Measurements from ENCODE around the gene GRID2.

The GRID2 gene

DNA sequence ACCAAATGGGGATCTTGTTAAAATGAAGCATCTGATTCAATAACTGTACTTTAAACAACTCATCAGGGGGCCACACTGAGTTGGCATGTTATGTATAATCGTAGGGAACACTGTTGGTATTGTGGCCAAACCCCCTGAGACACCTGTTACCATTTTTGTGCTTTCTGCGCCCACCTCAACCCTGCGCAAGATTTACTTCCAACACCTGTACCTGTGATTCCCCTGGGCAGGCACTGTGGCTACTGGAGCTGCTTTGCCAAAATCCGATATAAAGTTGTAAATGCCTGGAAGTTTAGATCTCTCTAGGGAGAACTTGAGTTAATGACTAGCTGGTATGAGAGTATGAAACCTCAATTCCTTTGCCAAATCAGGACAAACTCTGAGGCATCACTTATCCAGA, 1265.0 kb downstream of the GRID2 start:
- no peak overlapping the region for H3K4me3 ChIP-seq (ENCODE audit: low read depth, low read length)
- TF ChIP-seq, protein P1, sequence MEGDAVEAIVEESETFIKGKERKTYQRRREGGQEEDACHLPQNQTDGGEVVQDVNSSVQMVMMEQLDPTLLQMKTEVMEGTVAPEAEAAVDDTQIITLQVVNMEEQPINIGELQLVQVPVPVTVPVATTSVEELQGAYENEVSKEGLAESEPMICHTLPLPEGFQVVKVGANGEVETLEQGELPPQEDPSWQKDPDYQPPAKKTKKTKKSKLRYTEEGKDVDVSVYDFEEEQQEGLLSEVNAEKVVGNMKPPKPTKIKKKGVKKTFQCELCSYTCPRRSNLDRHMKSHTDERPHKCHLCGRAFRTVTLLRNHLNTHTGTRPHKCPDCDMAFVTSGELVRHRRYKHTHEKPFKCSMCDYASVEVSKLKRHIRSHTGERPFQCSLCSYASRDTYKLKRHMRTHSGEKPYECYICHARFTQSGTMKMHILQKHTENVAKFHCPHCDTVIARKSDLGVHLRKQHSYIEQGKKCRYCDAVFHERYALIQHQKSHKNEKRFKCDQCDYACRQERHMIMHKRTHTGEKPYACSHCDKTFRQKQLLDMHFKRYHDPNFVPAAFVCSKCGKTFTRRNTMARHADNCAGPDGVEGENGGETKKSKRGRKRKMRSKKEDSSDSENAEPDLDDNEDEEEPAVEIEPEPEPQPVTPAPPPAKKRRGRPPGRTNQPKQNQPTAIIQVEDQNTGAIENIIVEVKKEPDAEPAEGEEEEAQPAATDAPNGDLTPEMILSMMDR (IDR thresholded peaks at IDR 0.05; ENCODE audit: control insufficient read depth, extremely low read depth, insufficient read depth): no peak
- DNase-seq (ENCODE audit: low read depth): no peak

- TF ChIP-seq, protein P1 (IDR thresholded peaks at IDR 0.05; ENCODE audit: control insufficient read depth, extremely low read depth, insufficient read depth): no peak
- no peak for DNase-seq (ENCODE audit: low read depth)
- no peak overlapping the region for H3K4me3 ChIP-seq (ENCODE audit: low read depth, low read length)
Measured at GRCh38 chr4:93573285-93573684, 1269.5 kb downstream of the GRID2 start.

- no peak overlapping the region for H3K4me3 ChIP-seq (ENCODE audit: low read depth, low read length)
- DNase-seq (ENCODE audit: low read depth): no peak
- TF ChIP-seq, protein P1 (IDR thresholded peaks at IDR 0.05; ENCODE audit: control insufficient read depth, extremely low read depth, insufficient read depth): no peak
Measured at GRCh38 chr4:93578942-93579341, 1275.2 kb downstream of the GRID2 start.

DNA sequence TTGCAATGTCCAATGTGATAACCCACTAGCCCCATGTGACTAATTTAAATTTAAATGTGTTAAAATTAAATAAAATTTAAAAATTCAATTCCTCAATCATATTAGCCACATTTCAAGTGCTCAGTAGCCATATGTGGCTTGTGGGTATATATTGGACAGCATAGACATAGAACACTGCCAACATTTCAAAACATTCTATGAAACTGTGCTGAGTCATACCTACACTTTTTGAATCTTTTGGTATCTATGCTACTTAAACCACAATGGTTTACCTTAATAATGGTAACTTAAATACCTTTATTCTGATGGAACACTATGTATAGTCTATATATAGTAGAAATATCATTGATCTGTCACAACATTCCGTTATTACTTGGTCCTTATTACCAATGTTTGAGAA, 1301.4 kb downstream of the GRID2 start:
- TF ChIP-seq, protein P1 (IDR thresholded peaks at IDR 0.05; ENCODE audit: control insufficient read depth, extremely low read depth, insufficient read depth): no peak
- no peak overlapping the region for H3K4me3 ChIP-seq (ENCODE audit: low read depth, low read length)
- DNase-seq (ENCODE audit: low read depth): no peak

DNA sequence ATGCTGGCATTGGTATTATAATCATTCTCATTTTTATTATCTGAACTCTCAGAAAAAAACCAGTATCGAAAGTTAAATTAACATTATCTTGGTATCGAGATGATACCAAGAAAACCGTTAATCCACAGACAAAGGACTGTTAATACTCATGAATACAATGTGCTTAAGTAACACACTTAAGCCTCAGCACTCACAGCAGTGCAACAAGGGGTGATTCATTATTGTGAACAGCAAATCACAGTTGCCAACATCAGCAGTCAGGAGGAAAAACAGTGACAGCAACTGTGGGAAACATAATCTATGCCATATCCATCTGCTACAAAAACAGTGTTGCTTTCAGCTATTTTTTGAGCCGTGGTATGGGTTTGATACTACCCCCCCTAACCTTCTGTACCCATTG, 1313.8 kb downstream of the GRID2 start:
- TF ChIP-seq, protein P1 (IDR thresholded peaks at IDR 0.05; ENCODE audit: control insufficient read depth, extremely low read depth, insufficient read depth): no peak
- DNase-seq (ENCODE audit: low read depth): no peak
- H3K4me3 ChIP-seq (ENCODE audit: low read depth, low read length): no peak overlapping the region

DNA sequence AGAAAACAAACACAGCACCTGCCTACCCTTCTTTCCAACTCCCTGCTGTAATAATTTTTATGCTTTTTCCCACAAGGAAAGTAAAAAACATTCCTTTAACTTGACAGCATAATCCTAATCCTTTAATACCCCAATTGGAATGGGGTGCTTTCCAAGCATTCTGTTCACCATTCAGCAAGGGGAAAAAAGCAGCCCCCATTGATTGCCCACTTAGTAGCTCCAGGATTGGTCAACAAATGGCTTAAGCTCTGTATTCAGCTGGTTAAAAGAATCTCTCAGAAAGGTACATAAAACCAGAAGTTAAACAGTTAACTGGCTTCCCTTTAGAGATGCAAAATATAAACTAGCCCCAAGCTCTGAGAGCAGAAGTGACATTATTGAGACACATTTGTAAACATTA, 1330.0 kb downstream of the GRID2 start:
- TF ChIP-seq, protein P1 (IDR thresholded peaks at IDR 0.05; ENCODE audit: control insufficient read depth, extremely low read depth, insufficient read depth): no peak
- no peak for DNase-seq (ENCODE audit: low read depth)

GRCh38 chr4:93635943-93636342, 1332.2 kb downstream of the GRID2 start:
- DNase-seq (ENCODE audit: low read depth): no peak
- H3K4me3 ChIP-seq (ENCODE audit: low read depth, low read length): no peak overlapping the region
- TF ChIP-seq, protein P1 (IDR thresholded peaks at IDR 0.05; ENCODE audit: control insufficient read depth, extremely low read depth, insufficient read depth): no peak

More for the DNA sequence above, 1330.0 kb downstream of the GRID2 start:
- no peak overlapping the region for H3K4me3 ChIP-seq (ENCODE audit: low read depth, low read length)

Measured in LNCaP clone FGC (cell line).